HFF-Myc (cell line): ENCODE results near the gene PIEZO2.
"Not testable (repeated sequence)": the region's sequence is repeated elsewhere in the genome, so short reads cannot be mapped to it uniquely, and the experiment has no call there.

Experiments
- DNase-seq: peaks from one replicate; pipeline ENCODE4 v3.0.0-alpha.2; 2011; ENCODE audit warnings: low read depth; ENCODE audit errors: extremely low read depth
- H3K4me3 ChIP-seq: replicated peaks from 2 replicates; pipeline ENCODE4 v1.5.1; 2011; ENCODE audit warnings: low read depth, mild to moderate bottlenecking, control low read depth, low read length
- CTCF ChIP-seq: IDR thresholded peaks from 2 replicates; pipeline ENCODE4 v1.5.1; 2012; ENCODE audit warnings: mild to moderate bottlenecking, low read depth, low read length, control low read depth; ENCODE audit errors: missing control alignments

PIEZO2 gene

GRCh38 chr18:10937743-10938640 is 211.4 kb downstream of the PIEZO2 start:
- TF ChIP-seq CTCF = no peak
- H3K4me3 ChIP-seq = no peak overlapping the region
- no peak for DNase-seq

DNA sequence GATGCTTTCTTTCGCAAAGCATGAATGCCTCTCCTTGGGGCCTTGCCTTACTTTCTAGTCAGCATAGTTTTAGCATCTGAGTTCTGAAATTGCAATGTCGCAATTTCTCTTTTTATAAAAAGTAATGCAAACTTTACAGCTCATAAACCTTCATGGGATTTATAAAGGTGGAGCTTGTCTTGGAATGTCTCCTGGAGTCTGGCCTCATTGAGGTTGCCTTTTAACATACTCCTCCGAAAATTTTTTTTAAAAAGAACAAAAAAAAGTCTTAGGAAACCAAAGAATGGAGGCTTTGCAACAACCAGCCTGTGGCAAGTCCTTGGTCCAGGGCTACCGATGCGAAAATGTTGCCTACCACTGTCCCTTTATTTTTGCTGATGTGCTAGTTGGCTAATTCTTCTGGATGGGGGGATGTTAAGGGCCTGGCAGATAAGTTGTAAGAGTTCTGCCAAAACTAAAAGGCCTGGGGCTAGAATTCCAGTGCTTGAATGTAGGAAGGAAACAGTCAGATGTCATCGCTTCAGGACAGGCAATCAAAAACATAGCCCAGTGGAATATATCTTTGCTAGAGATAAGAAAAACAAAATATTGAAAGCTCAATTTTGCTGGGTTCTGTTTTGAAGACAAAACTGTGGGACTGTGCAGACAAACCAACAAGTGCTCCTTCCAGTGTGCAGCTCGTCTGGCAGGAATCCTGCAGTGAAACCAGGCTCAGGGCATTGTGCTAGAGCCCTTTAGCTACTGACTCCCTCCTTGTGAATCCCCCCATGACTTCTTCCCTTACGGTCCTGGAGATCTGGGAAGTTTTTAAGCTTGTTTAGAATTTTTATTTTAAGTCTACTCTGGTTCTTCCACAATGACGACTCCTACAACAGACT is 213.0 kb downstream of the PIEZO2 start:
- DNase-seq = no peak
- no peak for TF ChIP-seq CTCF
- no peak overlapping the region for H3K4me3 ChIP-seq

GRCh38 chr18:10935588-10935987 is 213.8 kb downstream of the PIEZO2 start:
- DNase-seq = no peak
- H3K4me3 ChIP-seq = no peak overlapping the region
- no peak for TF ChIP-seq CTCF

- H3K4me3 ChIP-seq, DNase-seq: not testable (repeated sequence)
Observed at GRCh38 chr18:10933648-10934047, 215.7 kb downstream of the PIEZO2 start.

GRCh38 chr18:10930076-10930475 is 219.3 kb downstream of the PIEZO2 start:
- TF ChIP-seq CTCF = no peak
- no peak overlapping the region for H3K4me3 ChIP-seq
- no peak for DNase-seq

GRCh38 chr18:10928772-10929373 is 220.5 kb downstream of the PIEZO2 start:
- no peak overlapping the region for H3K4me3 ChIP-seq
- peak; percentile 75 for DNase-seq
- no peak for TF ChIP-seq CTCF
